Measurements from ENCODE around the gene MAP3K14. TPM values are rescaled to one million over a fixed set of nuclear protein-coding genes. Genes with fewer than 3 reads are reported as not detected.

MAP3K14 gene
- polyA plus RNA-seq, 1 of the 3 experiments (the other 2 are of a cell fraction): 11.9 TPM

DNA sequence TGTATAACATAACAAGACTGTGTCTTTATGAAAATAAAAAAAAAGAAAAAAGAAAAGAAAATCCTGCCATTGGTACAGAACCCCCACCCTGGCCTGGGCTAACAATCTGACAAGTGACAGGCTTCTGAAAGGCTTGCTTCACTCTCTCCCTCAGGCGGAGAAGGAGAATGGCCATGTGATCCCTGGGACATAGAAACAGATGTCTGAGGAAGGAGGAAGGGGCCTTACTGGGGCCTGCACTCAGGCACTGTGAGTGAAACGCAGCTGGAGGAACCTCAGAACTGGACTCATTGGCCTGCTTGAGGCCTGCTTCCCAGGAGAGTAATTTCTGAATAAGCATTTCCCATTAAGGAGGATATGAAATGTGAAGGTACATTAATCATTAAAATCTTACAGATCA is 17.5 kb downstream of the MAP3K14 start:
- H3K36me3 ChIP-seq (replicated peaks in 1 of 2; ENCODE audit: control insufficient read depth in 1 of 2, insufficient read depth in 2 of 2, low read length in 1 of 2): peaks cover under 1 to 27% of the 10 kb centered on the region in 2 experiments
- H3K9me3 ChIP-seq: no peaks in the 10 kb centered on the region
- peak; percentile 65 for DNase-seq
- peak overlapping the region; percentile 66 to 95 for H3K27ac ChIP-seq (ENCODE audit: low read depth in 2 of 2, low read length in 1 of 2)
- H3K9me2 ChIP-seq: no peaks in the 10 kb centered on the region
- H3F3A ChIP-seq (replicated peaks; ENCODE audit: insufficient read depth): peaks cover 49% of the 10 kb centered on the region
- ChIA-PET CTCF (interaction anchor here (1.0 to 2.5 kb wide), 7 partner anchors 12 to 87 kb away, joined by 3 to 10 read pairs (median 4); no protein-coding TSS in a partner anchor), POLR2A (interaction anchor here (1.3 to 2.0 kb wide), 2 partner anchors 13 to 17 kb away, joined by 3 to 6 read pairs; partner anchors contain the start of gene MAP3K14)
- peaks cover 96% of the 10 kb centered on the region for H3K79me2 ChIP-seq (ENCODE audit: insufficient read depth)
- no peak overlapping the region for H3K9ac ChIP-seq
- H3K27me3 ChIP-seq (ENCODE audit: insufficient read depth): no peaks in the 10 kb centered on the region
- no peak overlapping the region for H3K4me3 ChIP-seq (ENCODE audit: low read depth in 2 of 2, low read length in 1 of 2)
- H2AFZ ChIP-seq (ENCODE audit: low read depth): no peak overlapping the region
- peaks cover 45 to 52% of the 10 kb centered on the region in 2 experiments for H3K4me1 ChIP-seq (ENCODE audit: control insufficient read depth in 1 of 2, insufficient read depth in 2 of 2, low read depth in 1 of 2, low read length in 1 of 2)
- H3K4me2 ChIP-seq: no peak overlapping the region
- peaks cover 49% of the 10 kb centered on the region for H4K20me1 ChIP-seq (ENCODE audit: insufficient read depth)
- TF ChIP-seq EP300 (IDR thresholded peaks at IDR 0.05; ENCODE audit: borderline replicate concordance in 1 of 2, low read depth in 1 of 2, low read length in 1 of 2) (peak in 1 of 2 experiments; percentile 30; a peak in 1 of 4 replicates), TCF12 (IDR thresholded peaks at IDR 0.05) (no peak), MXI1 (IDR thresholded peaks at IDR 0.05; ENCODE audit: low read depth, low read length) (peak; percentile 82), POLR2AphosphoS5 (IDR thresholded peaks at IDR 0.05; ENCODE audit: low read depth, low read length) (no peak), GABPA (IDR thresholded peaks at IDR 0.05; ENCODE audit: low read depth) (no peak), RAD21 (IDR thresholded peaks at IDR 0.05; ENCODE audit: low read length) (no peak), FOXM1 (IDR thresholded peaks at IDR 0.05; ENCODE audit: low read depth) (no peak), FOXJ3 (CRISPR knock-in tag; IDR thresholded peaks at IDR 0.05) (no peak; the same call in 1 of the 2 replicates)
- TF ChIP-seq, protein P1, sequence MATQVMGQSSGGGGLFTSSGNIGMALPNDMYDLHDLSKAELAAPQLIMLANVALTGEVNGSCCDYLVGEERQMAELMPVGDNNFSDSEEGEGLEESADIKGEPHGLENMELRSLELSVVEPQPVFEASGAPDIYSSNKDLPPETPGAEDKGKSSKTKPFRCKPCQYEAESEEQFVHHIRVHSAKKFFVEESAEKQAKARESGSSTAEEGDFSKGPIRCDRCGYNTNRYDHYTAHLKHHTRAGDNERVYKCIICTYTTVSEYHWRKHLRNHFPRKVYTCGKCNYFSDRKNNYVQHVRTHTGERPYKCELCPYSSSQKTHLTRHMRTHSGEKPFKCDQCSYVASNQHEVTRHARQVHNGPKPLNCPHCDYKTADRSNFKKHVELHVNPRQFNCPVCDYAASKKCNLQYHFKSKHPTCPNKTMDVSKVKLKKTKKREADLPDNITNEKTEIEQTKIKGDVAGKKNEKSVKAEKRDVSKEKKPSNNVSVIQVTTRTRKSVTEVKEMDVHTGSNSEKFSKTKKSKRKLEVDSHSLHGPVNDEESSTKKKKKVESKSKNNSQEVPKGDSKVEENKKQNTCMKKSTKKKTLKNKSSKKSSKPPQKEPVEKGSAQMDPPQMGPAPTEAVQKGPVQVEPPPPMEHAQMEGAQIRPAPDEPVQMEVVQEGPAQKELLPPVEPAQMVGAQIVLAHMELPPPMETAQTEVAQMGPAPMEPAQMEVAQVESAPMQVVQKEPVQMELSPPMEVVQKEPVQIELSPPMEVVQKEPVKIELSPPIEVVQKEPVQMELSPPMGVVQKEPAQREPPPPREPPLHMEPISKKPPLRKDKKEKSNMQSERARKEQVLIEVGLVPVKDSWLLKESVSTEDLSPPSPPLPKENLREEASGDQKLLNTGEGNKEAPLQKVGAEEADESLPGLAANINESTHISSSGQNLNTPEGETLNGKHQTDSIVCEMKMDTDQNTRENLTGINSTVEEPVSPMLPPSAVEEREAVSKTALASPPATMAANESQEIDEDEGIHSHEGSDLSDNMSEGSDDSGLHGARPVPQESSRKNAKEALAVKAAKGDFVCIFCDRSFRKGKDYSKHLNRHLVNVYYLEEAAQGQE (IDR thresholded peaks at IDR 0.05; ENCODE audit: low read depth, low read length): no peak
- WGBS (ENCODE audit: low lambda C conversion rate): 85% methylated on average over 2 of the region's 2 CpGs

DNA sequence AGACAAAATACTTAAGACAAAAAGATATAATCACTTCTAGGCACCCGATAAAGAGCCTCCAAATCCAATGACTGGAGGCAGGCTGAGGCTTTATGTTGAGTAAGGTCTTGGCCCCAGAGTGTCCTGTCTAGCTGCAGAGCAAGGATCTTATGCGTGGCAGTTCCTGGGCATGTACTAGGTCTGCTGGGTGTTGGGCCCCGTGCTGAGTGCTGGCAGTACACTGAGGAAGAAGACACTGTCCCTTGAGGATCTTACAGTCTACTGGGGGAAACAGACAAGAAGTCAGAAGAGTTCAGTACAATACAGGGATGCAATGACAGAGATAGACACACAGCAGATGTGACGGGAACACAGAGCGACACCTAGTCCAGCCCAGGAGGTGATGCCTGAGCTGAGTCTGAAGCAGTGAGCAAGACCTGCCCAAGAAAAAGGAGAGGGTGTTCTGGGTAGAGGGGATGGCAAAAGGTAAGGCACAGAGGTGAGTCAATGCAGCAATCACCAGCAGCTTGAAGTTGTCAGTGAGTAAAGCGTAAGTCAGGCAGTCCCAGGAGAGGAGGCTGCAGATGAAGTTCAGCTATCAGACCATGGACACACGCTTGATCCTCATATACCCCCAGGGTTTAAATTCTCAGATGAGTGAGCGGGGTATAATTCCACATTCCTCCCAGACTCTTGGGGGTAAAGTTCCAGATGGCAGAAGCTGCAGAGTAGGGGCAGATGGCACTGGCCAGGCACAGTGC is 18.1 kb downstream of the MAP3K14 start:
- Histone ChIP-seq H2AFZ (ENCODE audit: low read depth) (no peak overlapping the region), H3K36me3 (replicated peaks in 1 of 2; ENCODE audit: control insufficient read depth in 1 of 2, insufficient read depth in 2 of 2, low read length in 1 of 2) (peaks cover 0 to 24% of the 10 kb centered on the region in 2 experiments), H3F3A (replicated peaks; ENCODE audit: insufficient read depth) (peaks cover 54% of the 10 kb centered on the region), H3K9me3 (no peaks in the 10 kb centered on the region), H3K4me1 (ENCODE audit: control insufficient read depth in 1 of 2, insufficient read depth in 2 of 2, low read depth in 1 of 2, low read length in 1 of 2) (peaks cover 52 to 58% of the 10 kb centered on the region in 2 experiments), H3K4me2 (no peak overlapping the region), H3K9me2 (no peaks in the 10 kb centered on the region), H3K79me2 (ENCODE audit: insufficient read depth) (peaks cover 90% of the 10 kb centered on the region), H3K9ac (no peak overlapping the region), H3K4me3 (ENCODE audit: low read depth in 2 of 2, low read length in 1 of 2) (no peak overlapping the region), H3K27me3 (ENCODE audit: insufficient read depth) (no peaks in the 10 kb centered on the region), H4K20me1 (ENCODE audit: insufficient read depth) (peaks cover 50% of the 10 kb centered on the region), H3K27ac (ENCODE audit: low read depth in 2 of 2, low read length in 1 of 2) (peak overlapping the region; percentile 66 to 95)
- ChIA-PET CTCF (interaction anchor here (1.0 to 2.5 kb wide), 6 partner anchors 13 to 87 kb away, joined by 3 to 10 read pairs (median 4); no protein-coding TSS in a partner anchor), POLR2A (interaction anchor here (0.7 to 2.0 kb wide), 3 partner anchors 14 to 150 kb away, joined by 3 to 6 read pairs (median 3); partner anchors contain the start of gene MAP3K14)
- DNase-seq: no peak
- TF ChIP-seq FOXJ3 (CRISPR knock-in tag; IDR thresholded peaks at IDR 0.05) (0 out of 2 replicates have a peak, but pooled peaks have one; percentile 34), MXI1 (IDR thresholded peaks at IDR 0.05; ENCODE audit: low read depth, low read length) (no peak)
- 89% methylated on average over 8 of the region's 8 CpGs for WGBS (ENCODE audit: low lambda C conversion rate)

All from SK-N-SH (cell line).